A673 (cell line): ENCODE data around the gene FAM181B. TPM values are rescaled to one million over a fixed set of nuclear protein-coding genes. Genes with fewer than 3 reads are reported as not detected.
A peak's percentile ranks its signal among the peaks of the same experiment; 100 is the strongest.

ENCODE experiments used
- BruUV-seq: library from RNA; stranded (reverse); fragments of 400-500 nt; replicated peaks from 2 replicates; lab custom pipeline; 2021; lab: Mats Ljungman, UMichigan
- CTCF ChIA-PET: fragments of 300-600 bp; sonication (Branson Sonifier 250); formaldehyde crosslinking; loops from one replicate; lab custom pipeline; 2022; ENCODE audit warnings: antibody characterized with exemption; lab: Charles Lee
- POLR2A ChIA-PET: fragments of 300-600 bp; sonication (Branson Sonifier 250); formaldehyde crosslinking; loops from one replicate; lab custom pipeline; 2022; ENCODE audit warnings: antibody characterized with exemption; ENCODE audit not compliant: low non-redundant PET; lab: Charles Lee
- DNase-seq: peaks from one replicate; pipeline ENCODE4 v3.0.0-alpha.2; 2015; ENCODE audit warnings: low spot score
- H3K27ac ChIP-seq: fragments of 200-600 bp; sonication (generic); 2 replicates; pipeline ENCODE4 v1.5.1; 2016; ENCODE audit warnings: mixed run types, low read depth, mild to moderate bottlenecking, mixed read lengths, antibody characterized with exemption, low read length; ENCODE audit not compliant: poor library complexity, severe bottlenecking
- H3K27me3 ChIP-seq: fragments of 200-600 bp; sonication (generic); replicated peaks from 2 replicates; pipeline ENCODE4 v1.6.1; 2017; ENCODE audit warnings: mixed run types, low read depth, mild to moderate bottlenecking, mixed read lengths, antibody characterized with exemption, low read length; ENCODE audit not compliant: insufficient read depth, poor library complexity
- H3K36me3 ChIP-seq: fragments of 200-600 bp; sonication (generic); 2 replicates; pipeline ENCODE4 v1.6.1; 2016; ENCODE audit warnings: mixed run types, mild to moderate bottlenecking, mixed read lengths, antibody characterized with exemption, low read length; ENCODE audit not compliant: insufficient read depth, poor library complexity, severe bottlenecking
- H3K4me1 ChIP-seq: fragments of 200-600 bp; sonication (generic); 2 replicates; pipeline ENCODE4 v1.6.1; 2017; ENCODE audit warnings: mixed run types, mild to moderate bottlenecking, mixed read lengths, antibody characterized with exemption, low read length; ENCODE audit not compliant: insufficient read depth, poor library complexity, severe bottlenecking
- H3K4me3 ChIP-seq: fragments of 200-600 bp; sonication (generic); 2 replicates; pipeline ENCODE4 v1.5.1; 2016; ENCODE audit warnings: low read depth, mixed run types, mild to moderate bottlenecking, mixed read lengths, low read length; ENCODE audit not compliant: poor library complexity, severe bottlenecking
- H3K9me3 ChIP-seq: fragments of 200-600 bp; sonication (generic); 2 replicates; pipeline ENCODE4 v1.6.1; 2016; ENCODE audit warnings: mixed run types, low read depth, mild to moderate bottlenecking, mixed read lengths, antibody characterized with exemption, low read length; ENCODE audit not compliant: poor library complexity, severe bottlenecking
- CTCF ChIP-seq: fragments of 300-800, 200-600 bp; sonication (generic); conservative IDR thresholded peaks from 2 replicates; pipeline ENCODE4 v1.5.1; 2017; ENCODE audit warnings: low read depth, mild to moderate bottlenecking, antibody characterized with exemption, low read length, moderate library complexity, mixed read lengths
- EZH2 ChIP-seq: fragments of 200-600 bp; sonication (generic); IDR thresholded peaks from 2 replicates; pipeline ENCODE4 v1.6.1; 2017; ENCODE audit warnings: borderline replicate concordance, low read depth, mild to moderate bottlenecking, mixed read lengths, antibody characterized with exemption, low read length; ENCODE audit not compliant: poor library complexity, severe bottlenecking
- intact Hi-C: fragments of 100-400 bp; cut with micrococcal nuclease; formaldehyde crosslinking; loops from one replicate; pipeline ENCODE4 v1.10.0; 2022; ENCODE audit not compliant: unreplicated experiment
- total RNA-seq: library from RNA; stranded (reverse); gene quantifications from 2 replicates; pipeline ENCODE4 v1.2.3, GENCODE V29; 2021

Gene FAM181B
- total RNA-seq, 1 experiment from 2014 or later, result not detected

- peaks cover 20% of the 10 kb centered on the region for H3K27me3 ChIP-seq
- peaks cover 4% of the 10 kb centered on the region for H3K4me1 ChIP-seq
- ChIA-PET CTCF (interaction anchor here (0.6 kb wide), 1 partner anchor 179 kb away, joined by 3 read pairs; no protein-coding TSS in a partner anchor), POLR2A (interaction anchor here (0.6 kb wide), 1 partner anchor 27 kb away, joined by 3 read pairs; no protein-coding TSS in a partner anchor)
- H3K27ac ChIP-seq, result no peak overlapping the region
- H3K4me3 ChIP-seq, result no peak overlapping the region
- BruUV-seq, result no TSS peak
- peak; percentile 64 for DNase-seq
- no peaks in the 10 kb centered on the region for H3K36me3 ChIP-seq
- TF ChIP-seq EZH2, result no peak
- intact Hi-C loops, result no loop called here
- H3K9me3 ChIP-seq, result no peaks in the 10 kb centered on the region
These were observed 17.0 kb upstream of the FAM181B start for GRCh38 chr11:82750643-82751139.

GRCh38 chr11:82747471-82747870 lies 13.8 kb upstream of the FAM181B start:
- Histone ChIP-seq H3K4me3 (no peak overlapping the region), H3K36me3 (no peaks in the 10 kb centered on the region), H3K27ac (no peak overlapping the region), H3K27me3 (peaks cover 20% of the 10 kb centered on the region), H3K9me3 (no peaks in the 10 kb centered on the region), H3K4me1 (peaks cover 4% of the 10 kb centered on the region)
- CTCF ChIA-PET, result no interaction called here
- TF ChIP-seq CTCF, result no peak
- no peak for TF ChIP-seq EZH2
- no peak for DNase-seq
- intact Hi-C loops, result no loop called here
- BruUV-seq, result no TSS peak
- POLR2A ChIA-PET, result no interaction called here

GRCh38 chr11:82738091-82738490 lies 4.4 kb upstream of the FAM181B start:
- peak; percentile 56 for DNase-seq
- no peak overlapping the region for H3K27ac ChIP-seq
- no peaks in the 10 kb centered on the region for H3K9me3 ChIP-seq
- H3K36me3 ChIP-seq, result no peaks in the 10 kb centered on the region
- intact Hi-C loops, result loop anchor here (10.0 kb wide), 1 partner anchor 517 kb away; no protein-coding TSS in a partner anchor
- peaks cover 22% of the 10 kb centered on the region for H3K27me3 ChIP-seq
- no peak for TF ChIP-seq EZH2
- no peak for TF ChIP-seq CTCF
- ChIA-PET POLR2A (no interaction called here), CTCF (no interaction called here)
- H3K4me1 ChIP-seq, result peaks cover 5% of the 10 kb centered on the region
- no TSS peak for BruUV-seq
- no peak overlapping the region for H3K4me3 ChIP-seq

- H3K27me3 ChIP-seq, result peaks cover 55% of the 10 kb centered on the region
- POLR2A ChIA-PET, result no interaction called here
- H3K9me3 ChIP-seq, result no peaks in the 10 kb centered on the region
- no peak overlapping the region for H3K27ac ChIP-seq
- intact Hi-C loops, result loop anchor here (10.0 kb wide), 1 partner anchor 521 kb away; no protein-coding TSS in a partner anchor
- peaks cover 5% of the 10 kb centered on the region for H3K4me1 ChIP-seq
- TF ChIP-seq CTCF, result no peak
- no peak for TF ChIP-seq EZH2
- CTCF ChIA-PET, result interaction anchor here (0.5 to 1.6 kb wide), 3 partner anchors 38 to 1085 kb away, joined by 3 to 4 read pairs (median 3); no protein-coding TSS in a partner anchor
- H3K36me3 ChIP-seq, result no peaks in the 10 kb centered on the region
- no peak for DNase-seq
- BruUV-seq, result no TSS peak
- H3K4me3 ChIP-seq, result peak overlapping the region; percentile 53
These were observed 436 bp upstream of the FAM181B start for GRCh38 chr11:82734120-82734479.
